NOMO-1 treated with DMSO at 0.1 percent for 48 hours (cell line): ENCODE measurements around the gene FAM200B.
"Not testable (repeated sequence)": the region's sequence is repeated elsewhere in the genome, so short reads cannot be mapped to it uniquely, and the experiment has no call there.

Source experiments
- DNase-seq: peaks from one replicate; lab custom pipeline; 2025; ENCODE audit not compliant: unreplicated experiment; lab: John Stamatoyannopoulos, UW

The FAM200B gene

DNA sequence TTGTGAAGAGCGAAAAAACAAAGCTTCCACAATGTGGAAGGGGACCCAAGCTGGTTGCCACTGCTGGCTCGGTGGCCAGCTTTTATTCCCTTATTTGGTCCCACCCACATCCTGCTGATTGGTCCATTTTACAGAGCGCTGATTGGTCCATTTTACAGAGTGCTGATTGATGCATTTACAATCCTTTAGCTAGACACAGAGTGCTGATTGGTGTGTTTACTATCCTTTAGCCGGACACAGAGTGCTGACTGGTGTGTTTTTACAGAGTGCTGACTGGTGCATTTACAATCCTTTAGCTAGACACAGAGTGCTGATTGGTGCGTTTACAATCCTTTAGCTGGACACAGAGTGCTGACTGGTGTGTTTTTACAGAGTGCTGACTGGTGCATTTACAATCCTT lies 51.4 kb downstream of the FAM200B start:
- not testable (repeated sequence) for DNase-seq

DNA sequence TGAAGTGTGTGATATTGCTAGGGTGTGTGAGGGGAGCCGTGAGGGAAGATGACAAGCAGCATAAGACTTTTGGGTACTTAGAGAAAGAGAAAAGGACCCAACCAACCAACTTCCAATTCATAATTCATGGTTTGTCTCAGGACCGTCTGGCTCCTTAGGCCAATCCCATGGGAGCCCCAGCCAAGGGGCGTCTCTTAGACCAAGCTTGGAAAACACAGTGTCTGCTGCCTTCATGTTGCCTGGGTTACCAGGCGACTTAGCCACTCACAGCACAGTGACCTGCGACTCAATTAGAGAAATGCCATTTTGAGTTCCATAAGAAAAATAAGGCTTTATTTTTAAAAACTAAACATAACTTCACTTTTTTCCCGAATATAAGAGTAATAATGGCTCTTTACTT lies 53.9 kb downstream of the FAM200B start:
- no peak for DNase-seq

DNA sequence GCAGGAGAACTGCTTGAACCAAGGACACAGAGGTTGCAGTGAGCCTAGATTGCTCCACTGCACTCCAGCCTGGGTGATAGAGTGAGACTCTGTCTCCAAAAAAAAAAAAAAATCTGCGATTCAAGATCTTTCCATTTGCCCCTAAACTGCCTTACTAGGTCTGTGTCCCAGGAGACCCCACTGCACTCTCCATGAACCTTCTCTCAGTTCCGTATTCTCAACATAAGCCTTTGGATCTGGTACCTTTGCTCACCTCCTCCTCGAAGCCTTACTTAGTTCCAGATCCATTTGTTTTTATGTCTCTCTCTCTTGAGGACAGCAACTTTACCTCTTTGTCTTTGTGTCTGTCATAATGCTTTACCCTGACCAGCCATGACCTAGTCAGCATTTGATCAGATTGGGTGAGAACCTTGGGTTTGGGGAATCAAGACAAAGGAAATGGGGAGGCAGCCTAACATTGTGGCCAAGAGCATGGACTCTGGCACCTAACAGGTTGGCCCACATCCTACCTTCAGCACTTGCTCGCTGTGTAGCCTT lies 55.0 kb downstream of the FAM200B start:
- no peak for DNase-seq

DNA sequence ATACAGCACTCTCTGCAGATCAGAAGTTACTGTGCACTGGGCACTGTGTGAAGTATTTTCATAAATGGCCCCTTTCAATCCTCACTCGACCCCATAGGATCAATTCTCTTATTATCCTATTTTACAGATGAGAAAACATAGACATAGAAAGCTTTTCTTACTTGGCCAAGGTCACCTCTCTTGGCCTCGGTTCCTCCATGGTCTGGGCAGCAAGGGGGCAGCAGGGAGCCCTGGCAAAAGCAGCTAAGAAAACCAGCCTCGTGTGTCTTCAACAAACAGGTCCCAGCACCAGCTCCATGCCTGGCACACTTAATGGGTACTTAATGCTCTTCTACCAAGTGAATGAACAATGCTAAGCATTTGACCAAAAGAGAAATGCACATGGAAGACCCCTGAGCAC lies 55.6 kb downstream of the FAM200B start:
- DNase-seq, result no peak

DNA sequence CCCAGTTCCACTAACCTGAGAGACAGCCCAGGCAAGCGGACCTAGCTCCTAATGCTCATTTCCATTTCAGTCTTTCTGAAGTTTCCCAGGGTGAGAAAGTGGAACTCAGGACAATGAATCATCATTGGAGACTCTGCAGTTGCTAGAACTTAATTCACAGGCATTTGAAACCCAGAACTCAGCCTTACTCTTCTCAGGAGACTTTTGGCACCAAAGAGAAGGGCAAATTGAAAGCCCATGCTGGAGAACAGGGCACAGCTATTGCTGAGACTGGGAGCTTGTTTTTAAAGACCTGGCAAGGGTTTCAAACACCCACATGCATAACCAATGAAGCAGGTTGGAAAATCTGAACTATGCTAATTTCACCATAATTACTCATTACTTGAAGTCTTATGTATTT lies 57.2 kb downstream of the FAM200B start:
- DNase-seq, result no peak
